Lung (tissue), 12 donors: Measurements from ENCODE around the gene CFAP74. TPM values are rescaled to one million over a fixed set of nuclear protein-coding genes. Genes with fewer than 3 reads are reported as not detected.

Source experiments
- ATAC-seq: fragments of 200-7000 bp; cut with Tn5 transposase; one replicate; pipeline ENCODE4 v1.9.1; 2020; ENCODE audit warnings: moderate number of reproducible peaks; ENCODE audit not compliant: insufficient read depth, low FRiP score
- DNase-seq, 3 donors: peaks; one replicate each; pipeline ENCODE4 v3.0.0-alpha.2; 2013 to 2017
- H3K27ac ChIP-seq, 2 donors: one replicate each; pipeline ENCODE4 v1.5.1; 2013; ENCODE audit warnings: mild to moderate bottlenecking in 2 of 2, moderate library complexity in 2 of 2, control low read depth in 1 of 2, inconsistent platforms in 1 of 2, low read depth in 1 of 2, low read length in 1 of 2
- H3K27me3 ChIP-seq, 3 donors: one replicate each; pipeline ENCODE4 v1.5.1; 2013; ENCODE audit warnings: low read length in 2 of 3; ENCODE audit not compliant: control insufficient read depth in 3 of 3, insufficient read depth in 3 of 3
- H3K36me3 ChIP-seq, 4 donors: one replicate each; pipeline ENCODE4 v1.5.1; 2013; ENCODE audit warnings: low read length in 4 of 4, mild to moderate bottlenecking in 1 of 4, moderate library complexity in 1 of 4; ENCODE audit not compliant: control insufficient read depth in 4 of 4, insufficient read depth in 4 of 4
- H3K4me1 ChIP-seq, 5 donors: one replicate each; pipeline ENCODE4 v1.5.1; 2013; ENCODE audit warnings: low read length in 5 of 5, mild to moderate bottlenecking in 2 of 5, moderate library complexity in 1 of 5; ENCODE audit not compliant: control insufficient read depth in 5 of 5, insufficient read depth in 5 of 5
- H3K4me3 ChIP-seq: one replicate; pipeline ENCODE4 v1.5.1; 2013; ENCODE audit warnings: mild to moderate bottlenecking, control low read depth, moderate library complexity
- H3K9ac ChIP-seq, 2 donors: one replicate each; pipeline ENCODE4 v1.5.1; 2013; ENCODE audit warnings: low read length in 2 of 2, control low read depth in 1 of 2; ENCODE audit not compliant: insufficient read depth in 1 of 2
- H3K9me3 ChIP-seq, 4 donors: one replicate each; pipeline ENCODE4 v1.5.1; 2013; ENCODE audit warnings: low read length in 3 of 4, mild to moderate bottlenecking in 1 of 4, moderate library complexity in 1 of 4; ENCODE audit not compliant: control insufficient read depth in 4 of 4, insufficient read depth in 3 of 4
- WGBS, 2 donors: extraction: QIAGEN DNeasy Blood & Tissue Kit; methylation state at CpG; one replicate each; pipeline ENCODE4 v1.1.7; 2013; 5-methylcytosine and 5-hydroxymethylcytosine counted together
- polyA plus RNA-seq, 2 donors: library from polyadenylated mRNA; stranded (reverse); fragments of 200-250 nt; gene quantifications; one replicate each; pipeline ENCODE4 v1.2.1, GENCODE V29; 2013
- total RNA-seq, 2 donors: library from RNA; depleted of rRNA in 1 of 2; stranded (reverse); fragments of >200 nt in 1 of 2; gene quantifications; one replicate each; pipeline ENCODE4 v1.2.1, GENCODE V29; 2014 to 2021
- TF ChIP-seq, protein P1 (sequence below): IDR thresholded peaks from 2 replicates; pipeline ENCODE4 v1.5.1; 2012; ENCODE audit warnings: mild to moderate bottlenecking; ENCODE audit errors: control extremely low read depth, extremely low read depth
- donor health status: control.
- donor health status: control.
- donor health status: Bipolar disorder and iron deficiency.
- donor health status: healthy.
- donor health status: DM: yes; HTN: yes; CAD: no.

CFAP74 gene
- total and polyA plus RNA-seq, 4 donors = 3.1 to 20.8 (median 5.3) TPM

DNA sequence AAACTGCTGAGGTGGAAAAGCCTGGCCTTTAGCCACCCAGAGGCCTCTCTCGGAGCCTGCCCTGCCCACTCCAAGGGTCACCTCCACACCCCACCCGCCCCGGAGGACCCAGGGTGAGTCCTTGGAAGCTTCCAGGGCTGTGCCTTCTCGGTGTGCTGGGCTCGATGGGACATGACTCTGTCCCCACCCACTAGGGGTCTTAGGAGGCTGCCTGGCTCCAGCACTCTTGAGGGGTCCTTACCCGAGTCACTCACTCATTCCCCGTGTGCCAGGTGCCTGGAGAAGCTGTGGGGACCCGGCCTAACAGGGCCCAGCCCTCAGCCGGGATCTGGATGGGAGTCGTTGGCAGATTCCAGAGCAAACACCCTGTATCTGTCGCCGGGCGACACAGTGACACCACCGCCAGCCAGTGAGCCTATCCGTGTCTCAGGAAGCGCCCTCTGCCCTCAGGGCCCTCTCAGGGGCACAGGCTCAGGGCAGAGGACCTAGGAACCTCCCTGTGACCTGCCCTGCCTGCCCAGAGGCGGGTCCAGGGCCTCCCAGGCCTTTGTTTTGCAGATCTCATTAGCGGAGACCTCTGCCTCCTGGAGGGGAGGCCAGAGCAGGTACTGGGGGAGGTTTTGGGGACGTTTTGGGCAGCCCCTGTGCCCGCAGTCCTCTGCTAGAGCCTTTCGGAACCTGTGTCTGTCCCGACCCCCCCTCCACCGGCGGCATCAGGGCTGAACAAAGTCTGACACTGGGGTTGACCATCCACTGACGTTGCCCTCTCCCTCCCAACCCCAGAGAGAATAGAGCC is 43.6 kb upstream of the CFAP74 start:
- no peaks in the 10 kb centered on the region for H3K9me3 ChIP-seq
- H3K36me3 ChIP-seq = no peaks in the 10 kb centered on the region
- peaks cover 0 to 9% (median 8%) of the 10 kb centered on the region in 3 donors for H3K27me3 ChIP-seq
- 46 to 69% methylated on average over 25 of the region's 25 CpGs for WGBS, 2 donors
- TF ChIP-seq, protein P1, sequence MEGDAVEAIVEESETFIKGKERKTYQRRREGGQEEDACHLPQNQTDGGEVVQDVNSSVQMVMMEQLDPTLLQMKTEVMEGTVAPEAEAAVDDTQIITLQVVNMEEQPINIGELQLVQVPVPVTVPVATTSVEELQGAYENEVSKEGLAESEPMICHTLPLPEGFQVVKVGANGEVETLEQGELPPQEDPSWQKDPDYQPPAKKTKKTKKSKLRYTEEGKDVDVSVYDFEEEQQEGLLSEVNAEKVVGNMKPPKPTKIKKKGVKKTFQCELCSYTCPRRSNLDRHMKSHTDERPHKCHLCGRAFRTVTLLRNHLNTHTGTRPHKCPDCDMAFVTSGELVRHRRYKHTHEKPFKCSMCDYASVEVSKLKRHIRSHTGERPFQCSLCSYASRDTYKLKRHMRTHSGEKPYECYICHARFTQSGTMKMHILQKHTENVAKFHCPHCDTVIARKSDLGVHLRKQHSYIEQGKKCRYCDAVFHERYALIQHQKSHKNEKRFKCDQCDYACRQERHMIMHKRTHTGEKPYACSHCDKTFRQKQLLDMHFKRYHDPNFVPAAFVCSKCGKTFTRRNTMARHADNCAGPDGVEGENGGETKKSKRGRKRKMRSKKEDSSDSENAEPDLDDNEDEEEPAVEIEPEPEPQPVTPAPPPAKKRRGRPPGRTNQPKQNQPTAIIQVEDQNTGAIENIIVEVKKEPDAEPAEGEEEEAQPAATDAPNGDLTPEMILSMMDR = no peak
- ATAC-seq (no peak), DNase-seq (no peak)
- H3K27ac ChIP-seq = no peak overlapping the region
- peaks cover 0 to 24% (median 9%) of the 10 kb centered on the region in 5 donors for H3K4me1 ChIP-seq
- no peak overlapping the region for H3K9ac ChIP-seq
- no peak overlapping the region for H3K4me3 ChIP-seq

DNA sequence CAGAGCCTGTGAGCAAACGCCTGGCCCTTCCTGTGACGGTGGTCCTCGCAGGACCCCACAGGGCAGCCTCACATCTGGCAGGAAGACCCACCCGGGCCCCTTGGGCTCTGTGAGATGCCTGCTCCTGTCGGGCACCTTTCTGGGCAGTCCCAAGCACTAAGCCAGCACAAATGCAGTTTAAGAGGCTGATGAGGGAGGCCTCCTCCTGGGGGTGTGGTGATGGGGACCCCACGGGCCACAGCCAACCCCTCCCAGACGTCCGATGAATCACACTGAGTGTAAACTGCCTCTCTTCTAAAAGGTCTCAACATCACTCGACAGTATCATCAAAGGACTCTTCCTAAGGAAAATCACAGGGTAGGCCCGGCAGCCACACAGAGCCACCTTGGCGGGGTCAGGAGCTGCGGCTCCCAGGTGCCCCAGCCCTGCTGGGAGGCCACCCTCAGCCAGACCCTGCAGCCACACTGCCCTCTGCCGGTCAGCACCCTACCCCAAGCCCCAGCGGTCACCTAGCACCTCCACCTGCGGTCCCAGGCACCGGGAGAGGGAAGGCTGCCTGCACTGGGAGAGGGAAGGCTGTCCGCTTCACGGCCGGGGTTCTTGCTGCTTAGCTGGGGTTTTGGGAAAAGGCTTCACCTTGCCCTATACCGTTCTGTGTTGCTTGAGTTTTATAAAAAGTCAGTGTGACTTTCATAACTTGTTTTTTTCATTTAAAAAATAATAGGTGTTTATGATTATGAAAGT is 42.8 kb upstream of the CFAP74 start:
- WGBS, 2 donors = 24 to 33% methylated on average over 20 of the region's 20 CpGs
- TF ChIP-seq, protein P1 = peak; percentile 37
- H3K9me3 ChIP-seq = no peaks in the 10 kb centered on the region
- no peak overlapping the region for H3K9ac ChIP-seq
- no peak overlapping the region for H3K27ac ChIP-seq
- DNase-seq = peak; percentile 35 to 58 (median 55)
- H3K4me3 ChIP-seq = no peak overlapping the region
- peaks cover 0 to 24% (median 9%) of the 10 kb centered on the region in 5 donors for H3K4me1 ChIP-seq
- H3K27me3 ChIP-seq = peaks cover 0 to 9% (median 8%) of the 10 kb centered on the region in 3 donors
- no peaks in the 10 kb centered on the region for H3K36me3 ChIP-seq
- no peak for ATAC-seq

DNA sequence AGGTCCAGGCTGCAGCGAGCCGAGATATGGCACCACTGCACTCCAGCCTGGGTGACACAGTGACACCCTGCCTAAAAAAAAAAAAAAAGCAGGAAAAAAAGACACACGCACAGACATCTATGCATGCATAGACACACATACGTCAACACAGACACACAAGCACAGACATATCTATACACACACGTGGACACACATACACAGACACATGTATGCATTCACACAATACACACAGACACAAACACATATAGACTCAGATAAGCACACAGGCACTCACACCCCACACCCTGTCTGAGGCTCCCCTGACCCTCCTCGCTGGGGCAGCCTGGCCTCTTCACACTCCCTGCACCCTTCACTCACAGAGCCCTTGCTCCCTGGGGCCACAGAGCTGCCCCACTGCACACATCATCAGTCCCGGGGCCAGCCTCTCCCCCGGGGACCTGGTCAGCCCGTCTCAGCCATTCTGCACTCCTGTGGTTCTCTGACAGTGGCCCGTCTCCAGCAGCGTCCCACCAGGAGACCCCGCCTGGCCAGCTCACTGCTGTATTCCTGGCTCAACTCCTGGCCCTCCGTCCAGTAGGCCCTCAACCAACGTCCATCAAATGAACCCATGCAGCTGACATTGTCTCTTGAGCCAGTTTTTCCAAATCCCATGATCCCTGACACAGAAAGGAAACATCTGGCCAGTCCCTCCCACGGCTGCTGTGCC is 42.0 kb upstream of the CFAP74 start:
- WGBS, 2 donors = 64 to 69% methylated on average over 15 of the region's 15 CpGs
- Histone ChIP-seq H3K4me1 (peaks cover 0 to 24% (median 9%) of the 10 kb centered on the region in 5 donors), H3K9ac (no peak overlapping the region), H3K27ac (no peak overlapping the region), H3K4me3 (no peak overlapping the region), H3K36me3 (no peaks in the 10 kb centered on the region), H3K27me3 (peaks cover 0 to 9% (median 6%) of the 10 kb centered on the region in 3 donors), H3K9me3 (no peaks in the 10 kb centered on the region)
- peak; percentile 70 to 93 (median 87) for DNase-seq
- no peak for ATAC-seq
- TF ChIP-seq, protein P1 = no peak
